Measurements from ENCODE around the gene NMS.

GRCh38 chr2:100451734-100452133 lies 18.5 kb upstream of the NMS start:
- TF ChIP-seq RAD21 (conservative IDR thresholded peaks at IDR 0.05) (no peak), CTCF (IDR thresholded peaks at IDR 0.05; ENCODE audit: poor library complexity, severe bottlenecking) (no peak), EP300 (conservative IDR thresholded peaks at IDR 0.05; ENCODE audit: poor library complexity, severe bottlenecking) (no peak), EZH2 (IDR thresholded peaks at IDR 0.05; ENCODE audit: borderline replicate concordance, insufficient read depth, low read length, poor library complexity, severe bottlenecking) (no peak), POLR2AphosphoS5 (IDR thresholded peaks at IDR 0.05) (no peak), SMC3 (conservative IDR thresholded peaks at IDR 0.05; ENCODE audit: poor library complexity) (no peak), MXI1 (conservative IDR thresholded peaks at IDR 0.05; ENCODE audit: poor library complexity, severe bottlenecking) (no peak)
